ENCODE measurements around the gene RASA3. TPM values are rescaled to one million over a fixed set of nuclear protein-coding genes. Genes with fewer than 3 reads are reported as not detected.

Gene RASA3
- polyA plus RNA-seq, 1 donor from 2014 or later, result 8.5 TPM

DNA sequence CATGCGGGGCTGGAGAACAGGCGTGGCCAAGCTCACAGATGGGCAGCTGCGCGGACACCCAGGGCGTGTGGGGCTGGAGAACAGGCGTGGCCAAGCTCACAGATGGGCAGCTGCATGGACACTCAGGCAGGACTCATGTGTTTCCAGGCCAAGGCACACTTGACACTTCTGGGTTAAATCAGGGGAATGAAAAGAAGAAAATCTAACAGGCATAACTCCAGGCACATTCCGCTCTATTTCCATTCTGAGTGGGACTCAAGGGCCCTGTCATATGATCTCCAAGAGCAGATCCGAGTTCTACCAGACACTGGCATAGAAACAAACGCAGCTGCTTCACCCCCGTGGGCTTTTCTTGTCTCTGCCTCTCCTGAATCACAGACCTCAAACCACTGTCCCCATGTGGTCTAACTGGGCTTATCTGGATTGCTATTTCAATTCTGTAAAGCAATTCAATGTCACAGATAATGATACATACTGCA is 141.2 kb downstream of the RASA3 start:
- no peak overlapping the region for H3K9ac ChIP-seq (ENCODE audit: low read length)

DNA sequence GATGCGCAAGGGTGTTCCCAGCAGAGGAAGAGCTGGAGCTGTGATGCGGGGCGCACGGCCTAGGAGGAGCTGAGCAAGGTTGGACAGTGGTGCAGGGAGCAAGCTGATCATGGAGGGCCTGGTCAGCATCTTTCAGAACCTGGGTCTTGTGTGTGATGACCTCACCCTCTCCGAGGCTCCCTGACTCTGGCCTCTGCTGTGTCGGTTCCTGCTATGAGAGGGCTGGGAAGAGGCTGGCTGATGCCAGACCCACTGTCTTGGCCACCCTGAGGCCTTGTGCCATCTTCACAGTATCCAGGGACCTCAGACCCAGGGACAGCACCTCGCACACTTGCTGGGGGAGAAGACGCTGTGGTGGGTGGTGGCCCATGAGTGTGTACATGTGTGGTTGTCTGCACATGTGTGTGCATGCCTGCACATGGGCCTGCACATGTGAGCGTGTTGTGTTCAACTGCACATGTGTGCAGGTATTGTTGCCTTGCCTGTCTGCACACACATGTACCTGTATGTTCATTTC is 142.0 kb downstream of the RASA3 start:
- no peaks in the 10 kb centered on the region for H3K36me3 ChIP-seq (ENCODE audit: insufficient read depth, low read length)
- H3K9me3 ChIP-seq (ENCODE audit: low read length), result no peaks in the 10 kb centered on the region
- TF ChIP-seq, protein P1, sequence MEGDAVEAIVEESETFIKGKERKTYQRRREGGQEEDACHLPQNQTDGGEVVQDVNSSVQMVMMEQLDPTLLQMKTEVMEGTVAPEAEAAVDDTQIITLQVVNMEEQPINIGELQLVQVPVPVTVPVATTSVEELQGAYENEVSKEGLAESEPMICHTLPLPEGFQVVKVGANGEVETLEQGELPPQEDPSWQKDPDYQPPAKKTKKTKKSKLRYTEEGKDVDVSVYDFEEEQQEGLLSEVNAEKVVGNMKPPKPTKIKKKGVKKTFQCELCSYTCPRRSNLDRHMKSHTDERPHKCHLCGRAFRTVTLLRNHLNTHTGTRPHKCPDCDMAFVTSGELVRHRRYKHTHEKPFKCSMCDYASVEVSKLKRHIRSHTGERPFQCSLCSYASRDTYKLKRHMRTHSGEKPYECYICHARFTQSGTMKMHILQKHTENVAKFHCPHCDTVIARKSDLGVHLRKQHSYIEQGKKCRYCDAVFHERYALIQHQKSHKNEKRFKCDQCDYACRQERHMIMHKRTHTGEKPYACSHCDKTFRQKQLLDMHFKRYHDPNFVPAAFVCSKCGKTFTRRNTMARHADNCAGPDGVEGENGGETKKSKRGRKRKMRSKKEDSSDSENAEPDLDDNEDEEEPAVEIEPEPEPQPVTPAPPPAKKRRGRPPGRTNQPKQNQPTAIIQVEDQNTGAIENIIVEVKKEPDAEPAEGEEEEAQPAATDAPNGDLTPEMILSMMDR (IDR thresholded peaks at IDR 0.05; ENCODE audit: poor library complexity, severe bottlenecking), result no peak
- no peak for TF ChIP-seq TAF1 (IDR thresholded peaks at IDR 0.05; ENCODE audit: low read depth)
- no peak for TF ChIP-seq EZH2 (IDR thresholded peaks at IDR 0.05; ENCODE audit: borderline replicate concordance, insufficient read depth, low read length, poor library complexity, severe bottlenecking)
- no peak for TF ChIP-seq MXI1 (conservative IDR thresholded peaks at IDR 0.05; ENCODE audit: poor library complexity, severe bottlenecking)
- TF ChIP-seq EP300 (conservative IDR thresholded peaks at IDR 0.05; ENCODE audit: poor library complexity, severe bottlenecking), result no peak
- no peak for TF ChIP-seq POLR2AphosphoS5 (IDR thresholded peaks at IDR 0.05)
- H3K9me2 ChIP-seq (ENCODE audit: insufficient read depth, low read length), result no peaks in the 10 kb centered on the region
- no peak overlapping the region for H3K4me3 ChIP-seq (ENCODE audit: low read length)
- H3K27me3 ChIP-seq (ENCODE audit: insufficient read depth, low read depth, low read length), result no peaks in the 10 kb centered on the region
- H3F3A ChIP-seq (ENCODE audit: insufficient read depth, low read length, poor library complexity, severe bottlenecking), result no peaks in the 10 kb centered on the region
- no peaks in the 10 kb centered on the region for H3K79me2 ChIP-seq (replicated peaks; ENCODE audit: insufficient read depth, low read length)
- no peak overlapping the region for H2AFZ ChIP-seq (ENCODE audit: low read depth, low read length)
- H4K20me1 ChIP-seq (ENCODE audit: insufficient read depth), result no peaks in the 10 kb centered on the region
- H3K9ac ChIP-seq (ENCODE audit: low read length), result no peak overlapping the region
- no peak overlapping the region for H3K27ac ChIP-seq (ENCODE audit: low read length)
- no peak overlapping the region for H3K4me2 ChIP-seq (ENCODE audit: low read length)

More for the DNA sequence above, 141.2 kb downstream of the RASA3 start:
- Histone ChIP-seq H3K27ac (ENCODE audit: low read length) (no peak overlapping the region), H4K20me1 (ENCODE audit: insufficient read depth) (no peaks in the 10 kb centered on the region), H3K36me3 (ENCODE audit: insufficient read depth, low read length) (no peaks in the 10 kb centered on the region), H3K27me3 (ENCODE audit: insufficient read depth, low read depth, low read length) (no peaks in the 10 kb centered on the region), H3K79me2 (replicated peaks; ENCODE audit: insufficient read depth, low read length) (no peaks in the 10 kb centered on the region), H2AFZ (ENCODE audit: low read depth, low read length) (no peak overlapping the region), H3K4me2 (ENCODE audit: low read length) (no peak overlapping the region), H3K9me2 (ENCODE audit: insufficient read depth, low read length) (no peaks in the 10 kb centered on the region), H3K9me3 (ENCODE audit: low read length) (no peaks in the 10 kb centered on the region), H3K4me3 (ENCODE audit: low read length) (no peak overlapping the region), H3F3A (ENCODE audit: insufficient read depth, low read length, poor library complexity, severe bottlenecking) (no peaks in the 10 kb centered on the region)
- no peak for TF ChIP-seq EP300 (conservative IDR thresholded peaks at IDR 0.05; ENCODE audit: poor library complexity, severe bottlenecking)
- no peak for TF ChIP-seq MXI1 (conservative IDR thresholded peaks at IDR 0.05; ENCODE audit: poor library complexity, severe bottlenecking)
- no peak for TF ChIP-seq TAF1 (IDR thresholded peaks at IDR 0.05; ENCODE audit: low read depth)
- no peak for TF ChIP-seq EZH2 (IDR thresholded peaks at IDR 0.05; ENCODE audit: borderline replicate concordance, insufficient read depth, low read length, poor library complexity, severe bottlenecking)
- no peak for TF ChIP-seq POLR2AphosphoS5 (IDR thresholded peaks at IDR 0.05)
- TF ChIP-seq, protein P2, sequence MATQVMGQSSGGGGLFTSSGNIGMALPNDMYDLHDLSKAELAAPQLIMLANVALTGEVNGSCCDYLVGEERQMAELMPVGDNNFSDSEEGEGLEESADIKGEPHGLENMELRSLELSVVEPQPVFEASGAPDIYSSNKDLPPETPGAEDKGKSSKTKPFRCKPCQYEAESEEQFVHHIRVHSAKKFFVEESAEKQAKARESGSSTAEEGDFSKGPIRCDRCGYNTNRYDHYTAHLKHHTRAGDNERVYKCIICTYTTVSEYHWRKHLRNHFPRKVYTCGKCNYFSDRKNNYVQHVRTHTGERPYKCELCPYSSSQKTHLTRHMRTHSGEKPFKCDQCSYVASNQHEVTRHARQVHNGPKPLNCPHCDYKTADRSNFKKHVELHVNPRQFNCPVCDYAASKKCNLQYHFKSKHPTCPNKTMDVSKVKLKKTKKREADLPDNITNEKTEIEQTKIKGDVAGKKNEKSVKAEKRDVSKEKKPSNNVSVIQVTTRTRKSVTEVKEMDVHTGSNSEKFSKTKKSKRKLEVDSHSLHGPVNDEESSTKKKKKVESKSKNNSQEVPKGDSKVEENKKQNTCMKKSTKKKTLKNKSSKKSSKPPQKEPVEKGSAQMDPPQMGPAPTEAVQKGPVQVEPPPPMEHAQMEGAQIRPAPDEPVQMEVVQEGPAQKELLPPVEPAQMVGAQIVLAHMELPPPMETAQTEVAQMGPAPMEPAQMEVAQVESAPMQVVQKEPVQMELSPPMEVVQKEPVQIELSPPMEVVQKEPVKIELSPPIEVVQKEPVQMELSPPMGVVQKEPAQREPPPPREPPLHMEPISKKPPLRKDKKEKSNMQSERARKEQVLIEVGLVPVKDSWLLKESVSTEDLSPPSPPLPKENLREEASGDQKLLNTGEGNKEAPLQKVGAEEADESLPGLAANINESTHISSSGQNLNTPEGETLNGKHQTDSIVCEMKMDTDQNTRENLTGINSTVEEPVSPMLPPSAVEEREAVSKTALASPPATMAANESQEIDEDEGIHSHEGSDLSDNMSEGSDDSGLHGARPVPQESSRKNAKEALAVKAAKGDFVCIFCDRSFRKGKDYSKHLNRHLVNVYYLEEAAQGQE (IDR thresholded peaks at IDR 0.05; ENCODE audit: borderline replicate concordance), result no peak
- TF ChIP-seq, protein P1 (IDR thresholded peaks at IDR 0.05; ENCODE audit: poor library complexity, severe bottlenecking), result no peak
- no peak for TF ChIP-seq SMC3 (conservative IDR thresholded peaks at IDR 0.05; ENCODE audit: poor library complexity)
- no peak for TF ChIP-seq RAD21 (conservative IDR thresholded peaks at IDR 0.05)
